Activated CD8-positive, alpha-beta memory T cell treated with anti-CD3 and anti-CD28 coated beads, Interleukin-2, amount 50 U/mL, for 1 hour (primary cell): ENCODE measurements around the gene UBE2L3.
A peak's percentile ranks its signal among the peaks of the same experiment; 100 is the strongest.
"Not testable (repeated sequence)": the region's sequence is repeated elsewhere in the genome, so short reads cannot be mapped to it uniquely, and the experiment has no call there.

Experiments used
- DNase-seq: peaks from one replicate; pipeline ENCODE4 v3.0.0-alpha.2; 2020; ENCODE audit errors: extremely low read depth

UBE2L3 gene

DNA sequence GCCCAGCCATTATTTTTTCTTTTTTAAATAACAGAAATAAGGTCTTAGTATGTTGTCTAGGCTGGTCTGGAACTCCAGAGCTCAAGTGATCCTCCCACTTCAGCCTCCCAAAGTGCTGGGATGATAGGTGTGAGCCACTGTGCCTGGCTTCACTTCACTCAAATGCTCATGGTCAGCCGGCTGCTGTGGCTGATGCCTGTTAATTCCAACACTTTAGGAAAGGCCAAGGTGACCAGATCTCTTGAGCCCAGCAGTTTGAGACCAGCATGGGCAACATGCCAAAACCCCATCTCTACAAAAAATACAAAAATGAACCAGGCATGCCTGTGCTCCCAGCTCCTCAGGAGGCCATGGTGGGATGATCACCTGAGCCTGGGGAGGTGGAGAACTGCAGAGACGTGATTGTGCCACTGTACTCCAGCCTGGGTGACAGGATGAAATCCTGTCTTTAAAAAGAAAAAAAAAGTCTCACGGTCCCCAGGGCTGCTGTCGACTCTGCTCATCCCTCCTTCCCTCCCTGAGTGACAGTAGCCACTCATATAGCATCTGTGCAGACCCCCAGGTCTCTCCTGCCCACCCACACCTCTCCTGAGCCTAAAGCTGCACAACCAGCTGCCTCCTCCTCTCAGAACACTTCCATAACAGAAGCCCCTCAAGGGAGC is 58.7 kb downstream of the UBE2L3 start:
- no peak for DNase-seq

DNA sequence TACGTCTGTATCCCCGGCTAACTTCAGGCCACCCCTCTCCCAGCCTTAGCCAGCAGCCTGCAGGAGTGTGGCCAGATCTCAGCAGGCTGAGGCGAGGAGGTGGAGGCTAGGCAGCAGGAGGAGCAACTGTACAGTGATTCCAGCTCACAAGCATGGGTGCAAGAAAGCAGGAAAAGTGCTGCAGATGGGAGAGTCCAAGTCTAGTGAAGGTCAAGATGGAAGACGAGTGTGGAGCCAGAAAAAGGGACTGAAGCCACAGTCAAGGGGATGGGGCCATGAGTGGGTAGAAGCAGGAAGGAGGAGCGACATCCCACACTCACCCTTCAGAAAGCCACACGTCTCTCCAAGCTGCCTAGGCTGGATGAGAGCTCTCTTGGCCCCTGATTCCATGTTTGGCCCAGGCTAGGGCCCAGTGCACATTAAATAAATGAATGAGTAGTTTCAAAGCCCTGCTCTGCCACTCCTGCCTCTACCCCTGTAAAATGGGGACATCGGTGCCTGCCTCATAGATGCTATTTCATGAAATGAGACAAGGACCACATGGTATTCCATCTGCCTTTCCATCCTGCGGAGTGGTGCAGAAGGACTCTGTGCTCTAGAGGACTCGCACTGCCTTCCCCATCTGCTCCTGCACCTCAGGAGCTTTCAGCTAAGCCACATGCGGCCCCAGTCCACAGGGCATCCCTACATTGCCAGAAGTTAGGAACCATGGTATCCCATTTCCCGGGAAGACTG is 59.4 kb downstream of the UBE2L3 start:
- DNase-seq, result no peak

DNA sequence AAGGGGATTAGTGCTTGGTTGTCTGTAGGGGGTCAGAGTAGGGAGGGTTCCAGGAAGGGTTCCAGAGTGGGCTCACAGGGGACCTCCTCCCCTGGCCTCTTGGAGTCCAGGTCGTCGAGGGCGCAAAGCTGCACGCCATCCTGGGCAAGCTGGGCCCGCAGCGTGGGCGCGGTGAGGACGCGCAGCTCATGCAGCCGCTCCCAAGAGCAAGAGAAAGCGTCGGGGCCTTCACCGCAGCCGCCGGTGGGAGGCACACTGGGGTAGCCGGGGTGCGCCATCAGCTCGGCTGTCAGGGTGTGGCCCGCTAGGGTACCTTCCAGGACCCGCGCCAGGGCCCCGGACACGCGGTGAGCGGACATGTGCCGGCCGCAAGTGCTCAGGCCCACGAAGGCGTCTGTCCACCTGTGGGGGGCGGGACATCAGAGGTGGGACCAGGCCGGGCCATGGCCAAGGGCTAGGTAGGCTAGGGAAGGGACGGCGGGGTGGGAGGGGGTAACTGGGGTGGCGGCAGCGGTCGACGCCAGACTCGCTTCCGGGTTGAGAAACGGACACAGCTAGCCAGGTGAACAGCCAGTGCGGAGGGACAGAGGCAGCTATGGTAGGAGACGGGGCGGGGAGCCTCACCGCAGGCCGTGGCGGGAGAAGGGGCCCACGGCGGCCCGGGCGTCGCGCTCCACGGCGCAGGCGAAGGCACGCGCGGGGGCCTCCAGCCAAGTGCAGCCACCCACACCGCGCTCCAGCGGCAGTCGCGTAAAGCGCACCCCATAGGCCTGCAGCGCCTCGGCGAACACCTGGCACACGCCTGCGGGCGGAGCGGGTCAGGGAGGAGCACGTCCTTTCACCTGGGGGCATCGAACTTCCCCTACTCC is 61.1 kb downstream of the UBE2L3 start:
- no peak for DNase-seq

DNA sequence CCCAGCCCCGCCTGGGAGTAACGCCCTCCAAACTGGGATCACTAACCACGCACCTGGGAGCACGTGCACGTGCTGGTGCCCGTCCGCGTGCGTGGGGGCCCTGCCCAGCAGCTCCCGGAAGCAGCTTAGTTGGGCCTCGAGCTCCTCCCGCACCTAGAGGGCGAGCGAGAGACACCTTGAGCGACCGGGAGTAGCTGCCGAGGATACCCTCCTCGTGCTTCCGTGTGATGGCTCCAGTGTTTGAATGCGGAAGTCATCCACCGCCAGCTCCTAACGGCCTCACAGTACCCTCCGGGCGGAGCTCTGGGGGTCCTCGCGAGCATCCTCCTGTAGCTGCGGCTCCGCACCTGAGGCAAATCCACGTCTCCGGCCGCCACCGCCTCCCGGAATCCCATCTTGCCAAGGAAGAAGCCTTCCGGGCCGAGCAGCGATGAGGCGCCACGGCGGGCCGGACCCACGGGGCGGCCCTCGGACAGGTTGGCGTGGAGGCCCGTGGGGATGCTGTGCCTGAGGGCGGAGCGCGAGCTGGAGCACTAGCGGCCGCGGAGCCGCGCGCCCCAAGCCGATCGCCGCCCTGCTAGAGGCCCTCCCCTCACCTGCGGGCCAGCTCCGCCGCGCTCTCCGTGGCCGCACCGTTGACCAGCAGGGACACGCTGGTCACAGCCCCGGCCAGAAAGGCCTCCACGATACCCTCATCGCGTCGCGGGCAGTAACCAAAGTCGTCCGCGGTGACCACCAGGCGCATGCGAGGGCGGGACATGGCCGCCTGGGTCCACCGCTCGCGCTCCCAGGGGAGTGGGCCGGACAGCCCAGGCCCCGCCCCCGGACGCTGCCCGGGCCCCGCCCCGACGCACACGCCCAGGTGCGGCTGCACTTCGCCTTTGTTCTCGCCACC is 62.0 kb downstream of the UBE2L3 start, which contains the start of gene YDJC:
Gene YDJC (minus strand): TSS at position 768 of the 895 bp plus-strand sequence. CDS start 8 bp downstream, at position 760.
- DNase-seq, result peak; percentile 83

DNA sequence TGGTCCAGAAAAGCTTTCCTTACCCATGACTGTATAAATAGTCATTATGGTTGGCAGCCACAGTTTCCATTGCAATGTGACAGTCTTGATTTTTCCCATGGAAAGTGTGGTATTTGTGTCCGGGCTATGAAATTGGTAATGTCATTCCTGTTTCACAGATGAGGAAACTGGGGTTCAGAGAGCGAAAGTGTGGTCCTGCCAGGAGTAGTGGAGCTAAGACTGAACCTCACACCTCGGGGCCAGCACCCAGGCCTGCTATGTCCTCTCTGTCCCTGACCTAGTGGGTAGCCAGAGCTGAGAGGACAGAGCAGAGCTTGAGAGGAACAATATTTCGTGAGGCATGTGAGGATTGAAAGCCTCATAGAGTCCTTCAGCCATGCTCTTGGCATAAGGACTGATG is 63.5 kb downstream of the UBE2L3 start:
- no peak for DNase-seq

DNA sequence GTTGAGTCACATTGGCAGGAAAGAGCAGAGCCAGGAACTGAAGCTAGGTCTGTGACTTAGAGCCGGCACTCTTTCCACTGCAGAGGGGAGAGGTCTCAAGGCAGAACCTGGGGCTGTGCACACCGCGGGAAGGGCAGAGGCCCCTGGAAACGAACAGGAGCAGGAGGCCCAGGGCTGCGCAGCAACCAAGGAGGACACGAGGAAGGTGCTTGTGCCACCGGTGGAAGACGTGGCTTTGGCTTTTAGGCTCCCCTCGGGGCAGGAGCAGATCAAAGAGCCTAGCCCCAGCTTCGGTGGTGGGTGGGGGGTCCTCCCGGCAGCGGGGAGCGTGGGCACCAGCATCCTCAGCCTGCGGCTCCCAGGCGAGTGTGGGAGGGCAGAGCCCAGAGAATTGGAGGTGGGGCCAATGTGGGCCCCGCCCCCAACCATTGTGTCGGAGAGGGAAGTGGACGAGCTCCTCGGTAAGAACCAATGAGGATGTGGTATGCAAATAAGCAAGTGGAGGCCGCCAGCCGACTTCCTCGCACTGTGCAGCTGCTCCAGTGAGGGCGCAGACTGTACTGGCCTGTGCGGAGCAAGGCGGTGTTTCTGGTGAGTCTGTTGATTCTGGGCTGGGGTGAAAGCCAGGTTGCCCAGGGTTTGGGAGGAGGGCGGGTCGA is 64.9 kb downstream of the UBE2L3 start, which contains the start of gene CCDC116:
Gene CCDC116 (plus strand): TSS at position 524 of the 659 bp plus-strand sequence. CDS start 422 bp downstream, outside the sequence.
- no peak for DNase-seq

DNA sequence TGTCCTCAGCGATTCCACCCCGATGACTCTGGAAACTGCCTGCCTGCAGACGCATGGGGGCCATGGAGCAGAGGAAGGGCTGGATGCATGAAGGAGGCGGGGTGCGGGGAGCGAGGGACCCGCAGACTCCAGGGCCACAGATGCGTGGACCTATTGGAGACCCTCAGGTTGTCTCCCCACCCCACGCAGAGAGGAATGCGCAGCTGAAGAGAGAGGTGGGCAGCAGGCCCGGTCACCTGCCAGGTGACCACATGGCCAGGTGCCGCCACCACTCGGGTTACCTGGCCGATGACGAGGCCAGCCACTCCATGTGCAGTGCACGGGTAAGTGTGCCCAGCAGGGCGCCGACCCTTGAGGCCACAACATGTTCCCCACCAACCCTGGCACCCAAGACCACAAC is 65.4 kb downstream of the UBE2L3 start:
- no peak for DNase-seq

DNA sequence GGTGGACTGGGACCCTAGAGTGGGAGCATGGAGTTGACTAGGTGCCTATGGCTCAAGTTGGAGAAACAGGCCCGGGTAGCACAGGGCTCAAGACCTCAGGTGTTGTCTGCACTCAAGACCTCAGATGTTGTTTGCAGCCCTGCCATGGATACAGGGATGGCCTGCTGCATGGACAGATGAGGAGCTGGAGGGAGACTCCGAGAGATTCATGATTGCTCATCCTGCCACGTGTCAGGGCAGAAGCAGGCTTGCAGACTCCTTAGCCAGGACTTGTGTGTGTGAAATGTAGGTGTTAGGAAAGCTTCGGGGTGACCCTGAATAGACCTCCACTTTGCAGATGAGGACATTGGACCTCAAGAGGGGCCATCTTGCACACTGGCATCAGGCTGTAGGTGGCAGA is 66.0 kb downstream of the UBE2L3 start:
- no peak for DNase-seq

DNA sequence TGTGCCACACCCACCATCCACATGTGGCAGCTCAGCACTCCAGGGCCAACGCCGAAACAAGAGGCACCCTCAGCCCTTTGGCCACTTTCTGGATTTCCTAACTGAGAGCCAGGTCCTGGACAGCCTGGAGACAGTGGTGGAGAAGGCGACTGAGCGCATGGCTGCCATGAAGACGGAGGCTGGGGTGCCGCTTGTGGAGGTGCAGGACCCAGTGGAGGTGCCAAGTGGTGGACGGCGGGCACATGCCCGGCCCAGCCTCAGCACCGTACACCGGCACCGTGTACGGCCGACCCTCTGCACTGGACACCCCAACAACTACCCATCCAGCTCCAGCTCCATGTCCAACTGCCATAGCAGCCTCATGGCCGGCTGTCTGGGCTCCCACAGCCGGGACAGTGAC is 66.6 kb downstream of the UBE2L3 start:
- DNase-seq, result no peak

DNA sequence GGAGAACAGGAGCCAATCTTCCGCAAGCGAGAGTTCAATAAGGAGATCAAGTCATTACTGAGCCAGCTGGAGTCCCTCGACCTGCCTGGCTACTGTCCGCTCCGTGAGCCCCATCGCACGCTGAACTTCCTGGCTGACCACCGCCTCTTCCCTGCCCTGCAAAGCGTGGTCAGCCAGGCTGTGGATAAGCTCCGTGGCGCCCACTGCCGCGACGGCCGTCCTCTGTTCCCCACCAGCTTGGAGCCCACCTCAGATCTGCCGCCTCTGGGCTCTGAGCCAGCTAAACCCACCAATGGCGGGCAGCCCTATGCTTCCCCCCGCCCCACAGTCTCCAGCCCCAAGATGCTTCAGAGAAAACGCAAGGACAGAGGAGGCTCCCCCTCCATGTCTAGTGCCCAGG is 67.3 kb downstream of the UBE2L3 start:
- DNase-seq, result no peak

DNA sequence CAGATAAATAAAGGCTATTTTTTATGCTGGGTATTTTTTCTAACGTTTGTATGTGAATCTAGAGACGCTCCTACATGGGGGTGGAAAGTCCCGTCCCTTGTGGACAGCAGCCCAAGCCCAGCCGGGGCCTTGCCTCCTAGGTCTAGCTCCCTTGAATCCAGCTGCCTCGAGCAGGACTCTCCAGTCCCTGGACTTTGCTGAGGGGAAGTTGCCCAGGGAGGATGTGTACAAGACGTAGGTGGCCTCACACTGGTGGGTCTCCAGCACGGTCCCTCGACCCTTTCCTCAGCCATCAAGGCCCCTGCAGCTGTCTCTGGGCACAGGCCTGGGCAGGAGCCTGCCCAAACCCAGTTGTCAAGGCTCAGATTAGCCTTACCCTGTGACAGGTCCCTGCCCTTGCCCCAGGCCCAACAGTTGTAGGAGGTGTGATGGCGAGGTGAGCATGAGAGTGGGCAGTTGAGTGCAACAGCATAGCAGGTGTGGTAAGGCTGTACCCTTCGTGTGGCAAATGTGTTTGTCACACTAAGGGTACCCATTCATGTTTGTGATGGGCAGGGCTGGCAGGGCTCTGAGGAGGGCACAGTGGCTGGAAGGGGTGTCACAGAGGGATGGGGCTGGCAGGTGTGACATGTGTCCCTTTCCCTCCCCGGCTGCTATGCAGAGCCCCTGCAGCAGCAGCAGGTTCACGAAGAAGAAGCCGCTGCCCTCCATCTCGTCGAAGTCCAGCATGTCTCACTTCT is 68.4 kb downstream of the UBE2L3 start:
- no peak for DNase-seq

DNA sequence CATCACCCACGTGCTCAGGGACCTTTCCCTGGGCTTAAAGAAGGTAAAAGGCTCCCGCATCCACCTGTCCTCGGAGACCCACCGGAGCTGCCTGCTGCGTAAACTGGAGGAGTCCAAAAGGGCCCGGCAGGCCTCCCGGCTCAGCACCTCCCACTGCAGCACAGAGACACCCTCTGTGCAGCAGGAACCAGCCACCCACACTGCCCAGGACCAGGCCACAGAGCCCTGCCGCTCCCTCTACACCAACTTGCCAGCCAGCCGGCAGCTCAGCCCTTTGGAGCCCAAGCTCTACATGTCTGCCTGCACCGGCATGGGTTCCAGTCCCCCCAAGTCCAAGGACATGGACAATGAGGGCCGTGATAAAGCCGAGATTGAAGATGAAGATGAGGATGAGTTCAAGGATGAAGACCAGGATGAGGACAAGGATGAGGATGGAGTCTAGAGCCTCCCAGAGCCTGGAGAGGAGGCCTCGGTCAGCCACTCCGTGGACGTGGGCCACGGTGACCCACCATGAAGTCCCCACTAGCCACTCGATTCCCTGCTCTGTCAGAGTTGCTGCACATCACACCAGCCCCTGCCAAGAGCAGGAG is 69.2 kb downstream of the UBE2L3 start:
- DNase-seq, result no peak

DNA sequence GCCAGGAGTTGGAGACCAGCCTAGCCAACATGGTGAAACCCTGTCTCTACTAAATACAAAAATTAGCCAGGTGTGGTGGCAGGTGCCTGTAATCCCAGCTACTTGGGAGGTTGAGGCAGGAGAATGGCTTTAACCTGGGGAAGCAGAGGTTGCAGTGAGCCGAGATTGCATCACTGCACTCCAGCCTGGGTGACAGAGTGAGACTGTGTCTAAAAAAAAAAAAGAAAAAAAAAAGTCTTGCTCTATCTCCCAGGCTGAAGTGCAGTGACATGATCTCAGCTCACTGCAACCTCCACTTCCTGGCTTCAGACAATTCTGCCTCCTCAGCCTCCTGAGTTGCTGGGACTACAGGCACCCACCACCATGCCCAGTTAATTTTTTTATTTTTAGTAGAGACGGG is 69.9 kb downstream of the UBE2L3 start:
- not testable (repeated sequence) for DNase-seq

DNA sequence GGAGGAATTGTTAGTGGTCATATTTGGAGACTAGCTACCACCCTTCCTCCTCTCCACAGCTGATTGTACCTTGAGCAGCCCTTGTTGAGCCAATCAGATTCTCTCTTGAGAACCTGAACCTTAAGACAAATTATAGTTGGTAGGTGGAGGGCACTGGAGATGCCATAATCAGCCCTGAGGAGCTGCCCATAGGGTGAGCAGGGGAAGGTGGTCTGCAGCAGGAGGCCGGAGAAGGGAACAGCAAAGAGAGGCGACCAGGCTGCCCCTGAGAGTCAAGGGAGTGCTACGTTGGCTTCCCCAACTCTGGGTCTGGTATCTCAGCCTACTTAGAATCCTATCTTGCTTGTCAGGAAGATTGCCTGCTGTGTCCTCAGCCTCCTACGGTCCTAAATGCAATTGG is 71.8 kb downstream of the UBE2L3 start:
- no peak for DNase-seq

DNA sequence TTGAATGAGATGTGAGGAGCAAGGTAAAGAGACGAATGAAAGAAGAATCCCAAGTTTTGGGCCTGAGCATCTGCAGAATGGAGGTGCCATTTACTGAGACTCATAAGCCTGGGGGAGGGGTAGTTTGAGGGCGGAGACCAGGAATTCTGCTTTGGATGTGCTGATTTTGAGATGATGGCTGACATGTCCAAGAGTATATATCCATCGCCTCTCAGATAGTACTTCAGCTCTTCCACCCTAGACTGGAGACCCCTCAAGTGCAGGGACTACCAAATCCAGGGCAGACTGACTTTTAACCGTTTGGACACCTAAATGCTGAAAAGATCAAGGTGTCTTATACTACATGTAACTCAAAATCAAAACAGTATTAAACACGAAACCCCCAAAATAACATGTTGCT is 73.3 kb downstream of the UBE2L3 start:
- no peak for DNase-seq

DNA sequence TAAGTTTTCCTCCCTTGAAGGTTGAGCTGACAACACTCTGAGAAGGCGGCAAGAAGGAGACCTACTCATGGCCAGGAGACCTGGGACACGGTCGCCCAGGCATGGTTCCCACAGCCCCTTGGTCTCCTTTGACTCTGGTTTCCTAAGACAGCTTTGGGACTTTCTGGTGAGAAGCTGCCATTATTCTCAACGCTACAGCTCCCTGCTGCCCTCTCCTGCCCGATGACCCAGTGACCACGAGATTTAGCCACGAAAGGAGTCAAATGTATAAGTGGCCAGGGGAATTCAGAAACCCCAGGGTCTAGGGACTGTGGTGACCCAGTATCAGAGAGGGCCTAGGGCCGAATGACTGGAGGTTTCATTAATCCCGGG is 73.9 kb downstream of the UBE2L3 start:
- no peak for DNase-seq

DNA sequence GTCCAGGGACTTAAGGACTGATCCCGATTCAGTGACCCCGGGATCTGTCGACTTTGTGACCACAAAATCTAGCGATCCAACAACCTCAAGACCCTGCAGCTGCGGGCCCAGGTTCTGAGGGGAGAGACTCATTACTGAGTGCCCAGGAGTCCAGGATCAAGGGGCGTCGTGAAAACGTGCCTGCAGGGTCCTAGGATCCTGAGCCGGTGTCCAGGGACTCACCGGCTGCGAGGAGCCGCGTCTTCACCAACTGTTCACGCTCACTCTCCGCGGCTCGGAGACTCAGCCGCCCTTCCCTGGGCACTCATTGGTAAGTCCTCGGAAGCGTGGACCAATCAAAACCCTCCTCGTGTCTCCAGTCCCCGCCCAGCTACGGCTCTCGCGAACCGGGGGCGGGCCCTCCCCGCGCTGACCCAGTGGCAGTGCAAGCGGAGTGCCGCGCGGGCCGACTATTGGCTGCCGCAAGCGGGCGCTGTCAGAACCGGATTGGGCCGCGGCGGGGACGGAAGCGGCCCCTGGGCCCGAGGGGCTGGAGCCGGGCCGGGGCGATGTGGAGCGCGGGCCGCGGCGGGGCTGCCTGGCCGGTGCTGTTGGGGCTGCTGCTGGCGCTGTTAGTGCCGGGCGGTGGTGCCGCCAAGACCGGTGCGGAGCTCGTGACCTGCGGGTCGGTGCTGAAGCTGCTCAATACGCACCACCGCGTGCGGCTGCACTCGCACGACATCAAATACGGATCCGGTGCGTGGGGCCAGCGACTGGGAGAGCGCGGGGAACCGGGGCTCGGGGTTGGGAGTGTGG is 74.5 kb downstream of the UBE2L3 start, which contains the start of gene SDF2L1:
Gene SDF2L1 (plus strand): TSS at position 514 of the 795 bp plus-strand sequence. CDS start 35 bp downstream, at position 549.
- DNase-seq, result peak; percentile 90

DNA sequence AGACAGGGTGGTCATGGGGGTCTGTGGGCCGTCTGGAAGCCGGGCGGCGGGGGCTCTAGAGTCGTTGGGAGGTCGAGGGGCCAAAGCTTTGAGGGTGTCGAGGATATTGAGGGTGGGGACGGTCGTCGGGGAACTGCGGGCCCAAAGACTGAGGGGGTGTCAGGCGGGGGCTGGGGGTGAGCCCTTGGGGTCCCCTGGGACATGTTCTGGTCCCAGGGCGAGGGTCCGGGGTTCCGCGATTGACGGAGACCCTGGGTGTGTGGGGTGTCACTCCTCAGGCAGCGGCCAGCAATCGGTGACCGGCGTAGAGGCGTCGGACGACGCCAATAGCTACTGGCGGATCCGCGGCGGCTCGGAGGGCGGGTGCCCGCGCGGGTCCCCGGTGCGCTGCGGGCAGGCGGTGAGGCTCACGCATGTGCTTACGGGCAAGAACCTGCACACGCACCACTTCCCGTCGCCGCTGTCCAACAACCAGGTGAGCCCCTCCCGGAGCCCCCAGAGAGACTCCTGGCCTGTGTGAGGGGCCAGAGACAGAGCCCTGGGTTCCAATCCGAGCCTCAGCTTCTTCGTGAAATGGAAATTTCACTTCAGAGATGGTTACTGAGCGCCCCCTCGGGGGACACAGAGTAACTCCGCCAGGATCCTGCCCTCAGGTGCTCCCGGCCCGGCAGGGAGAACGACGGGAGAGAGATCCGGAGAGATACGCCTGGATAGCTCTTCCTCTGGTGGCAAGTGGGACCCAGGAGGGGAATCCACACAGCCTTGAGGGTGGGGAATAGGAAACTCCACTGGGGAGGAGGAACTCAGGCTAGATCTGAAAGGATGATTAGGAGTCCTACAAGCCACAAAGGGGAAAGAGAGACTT is 75.3 kb downstream of the UBE2L3 start:
- no peak for DNase-seq
